WTC11 (cell line): Measurements from ENCODE around the gene PTPRS.

Experiments
- CREB1 ChIP-seq: sonication (generic); formaldehyde crosslinking; IDR thresholded peaks from 2 replicates; pipeline ENCODE4 v1.8.0; 2023; ENCODE audit warnings: mild to moderate bottlenecking, missing genetic modification reagents
- CREM ChIP-seq: sonication (generic); formaldehyde crosslinking; IDR thresholded peaks from 2 replicates; pipeline ENCODE4 v1.8.1; 2022; ENCODE audit warnings: mild to moderate bottlenecking, missing genetic modification reagents, moderate library complexity
- FOXP1 ChIP-seq: sonication (generic); formaldehyde crosslinking; IDR thresholded peaks from 2 replicates; pipeline ENCODE4 v1.8.0; 2022; ENCODE audit warnings: missing genetic modification reagents, mild to moderate bottlenecking, moderate library complexity, borderline replicate concordance
- TEAD4 ChIP-seq: sonication (generic); formaldehyde crosslinking; IDR thresholded peaks from 2 replicates; pipeline ENCODE4 v1.8.0; 2022; ENCODE audit warnings: mild to moderate bottlenecking, missing genetic modification reagents
- ZBTB21 ChIP-seq: sonication (generic); formaldehyde crosslinking; IDR thresholded peaks from 2 replicates; pipeline ENCODE4 v1.8.1; 2023; ENCODE audit warnings: mild to moderate bottlenecking, missing genetic modification reagents, borderline replicate concordance
- ZNF232 ChIP-seq: sonication (generic); formaldehyde crosslinking; IDR thresholded peaks from 2 replicates; pipeline ENCODE4 v1.8.0; 2022; ENCODE audit warnings: mild to moderate bottlenecking, missing genetic modification reagents
- TF ChIP-seq, protein P1 (sequence below): fragments of 200-600 bp; IDR thresholded peaks from 2 replicates; pipeline ENCODE4 v1.8.0; 2022; ENCODE audit warnings: antibody characterized with exemption
- TF ChIP-seq, protein P2 (sequence below): sonication (generic); formaldehyde crosslinking; IDR thresholded peaks from 2 replicates; pipeline ENCODE4 v1.8.1; 2022; ENCODE audit warnings: low read depth, missing genetic modification reagents, borderline replicate concordance
- TF ChIP-seq, protein P3 (sequence below): sonication (generic); formaldehyde crosslinking; IDR thresholded peaks from 2 replicates; pipeline ENCODE4 v1.8.1; 2023; ENCODE audit warnings: mild to moderate bottlenecking, moderate library complexity, missing genetic modification reagents
- TF ChIP-seq, protein P4 (sequence below): sonication (generic); formaldehyde crosslinking; conservative IDR thresholded peaks from 2 replicates; pipeline ENCODE4 v1.8.1; 2023; ENCODE audit warnings: mild to moderate bottlenecking, low read depth, missing genetic modification reagents, moderate library complexity
- TF ChIP-seq, protein P5 (sequence below): sonication (generic); formaldehyde crosslinking; IDR thresholded peaks from 2 replicates; pipeline ENCODE4 v1.8.0; 2022; ENCODE audit warnings: mild to moderate bottlenecking, missing genetic modification reagents

DNA sequence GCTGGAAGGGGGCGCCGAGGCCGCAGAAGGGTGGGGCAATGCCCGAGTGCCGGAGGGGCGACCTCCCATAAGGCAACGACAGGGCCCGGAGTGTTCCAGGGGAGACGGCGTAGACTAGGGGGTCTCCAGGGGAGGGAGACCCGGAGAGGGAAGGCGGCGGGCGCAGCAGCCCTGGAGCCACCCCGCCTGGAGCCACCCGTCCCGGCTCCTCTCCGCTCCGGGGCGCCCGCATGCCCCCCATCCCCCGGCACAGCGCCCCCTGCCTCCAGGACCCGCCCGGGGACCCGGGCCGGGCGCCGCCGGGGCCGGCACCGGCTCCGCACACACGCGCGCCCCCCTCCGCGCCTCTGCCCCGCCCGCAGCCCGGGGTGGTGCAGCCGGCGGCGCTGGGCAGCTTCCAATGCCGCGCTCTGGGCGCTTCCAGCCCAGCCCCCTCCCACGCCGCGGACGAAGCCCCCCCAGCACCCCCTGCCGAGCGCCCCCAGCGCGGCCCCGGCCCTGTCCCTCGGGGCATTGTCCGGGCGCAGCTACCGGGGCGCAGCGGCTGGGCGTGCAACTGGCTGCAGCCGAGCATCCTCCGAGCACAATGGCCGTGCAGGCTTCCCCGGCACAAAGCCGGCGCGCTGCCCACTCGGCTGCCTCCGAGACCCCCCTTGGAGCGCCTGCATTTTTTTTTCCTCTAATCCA is 519 bp downstream of the PTPRS start:
- TF ChIP-seq, protein P1, sequence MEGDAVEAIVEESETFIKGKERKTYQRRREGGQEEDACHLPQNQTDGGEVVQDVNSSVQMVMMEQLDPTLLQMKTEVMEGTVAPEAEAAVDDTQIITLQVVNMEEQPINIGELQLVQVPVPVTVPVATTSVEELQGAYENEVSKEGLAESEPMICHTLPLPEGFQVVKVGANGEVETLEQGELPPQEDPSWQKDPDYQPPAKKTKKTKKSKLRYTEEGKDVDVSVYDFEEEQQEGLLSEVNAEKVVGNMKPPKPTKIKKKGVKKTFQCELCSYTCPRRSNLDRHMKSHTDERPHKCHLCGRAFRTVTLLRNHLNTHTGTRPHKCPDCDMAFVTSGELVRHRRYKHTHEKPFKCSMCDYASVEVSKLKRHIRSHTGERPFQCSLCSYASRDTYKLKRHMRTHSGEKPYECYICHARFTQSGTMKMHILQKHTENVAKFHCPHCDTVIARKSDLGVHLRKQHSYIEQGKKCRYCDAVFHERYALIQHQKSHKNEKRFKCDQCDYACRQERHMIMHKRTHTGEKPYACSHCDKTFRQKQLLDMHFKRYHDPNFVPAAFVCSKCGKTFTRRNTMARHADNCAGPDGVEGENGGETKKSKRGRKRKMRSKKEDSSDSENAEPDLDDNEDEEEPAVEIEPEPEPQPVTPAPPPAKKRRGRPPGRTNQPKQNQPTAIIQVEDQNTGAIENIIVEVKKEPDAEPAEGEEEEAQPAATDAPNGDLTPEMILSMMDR = peak; percentile 28; the same call in 1 of the 2 replicates
- TF ChIP-seq, protein P2, sequence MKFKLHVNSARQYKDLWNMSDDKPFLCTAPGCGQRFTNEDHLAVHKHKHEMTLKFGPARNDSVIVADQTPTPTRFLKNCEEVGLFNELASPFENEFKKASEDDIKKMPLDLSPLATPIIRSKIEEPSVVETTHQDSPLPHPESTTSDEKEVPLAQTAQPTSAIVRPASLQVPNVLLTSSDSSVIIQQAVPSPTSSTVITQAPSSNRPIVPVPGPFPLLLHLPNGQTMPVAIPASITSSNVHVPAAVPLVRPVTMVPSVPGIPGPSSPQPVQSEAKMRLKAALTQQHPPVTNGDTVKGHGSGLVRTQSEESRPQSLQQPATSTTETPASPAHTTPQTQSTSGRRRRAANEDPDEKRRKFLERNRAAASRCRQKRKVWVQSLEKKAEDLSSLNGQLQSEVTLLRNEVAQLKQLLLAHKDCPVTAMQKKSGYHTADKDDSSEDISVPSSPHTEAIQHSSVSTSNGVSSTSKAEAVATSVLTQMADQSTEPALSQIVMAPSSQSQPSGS (CRISPR knock-in tag) = no peak
- TF ChIP-seq ZNF232 (no peak), TEAD4 (CRISPR knock-in tag) (no peak), CREM (CRISPR knock-in tag) (no peak), FOXP1 (CRISPR knock-in tag) (0 out of 2 replicates have a peak, but pooled peaks have one; percentile 13), ZBTB21 (CRISPR knock-in tag) (no peak), CREB1 (CRISPR knock-in tag) (no peak)
- TF ChIP-seq, protein P3, sequence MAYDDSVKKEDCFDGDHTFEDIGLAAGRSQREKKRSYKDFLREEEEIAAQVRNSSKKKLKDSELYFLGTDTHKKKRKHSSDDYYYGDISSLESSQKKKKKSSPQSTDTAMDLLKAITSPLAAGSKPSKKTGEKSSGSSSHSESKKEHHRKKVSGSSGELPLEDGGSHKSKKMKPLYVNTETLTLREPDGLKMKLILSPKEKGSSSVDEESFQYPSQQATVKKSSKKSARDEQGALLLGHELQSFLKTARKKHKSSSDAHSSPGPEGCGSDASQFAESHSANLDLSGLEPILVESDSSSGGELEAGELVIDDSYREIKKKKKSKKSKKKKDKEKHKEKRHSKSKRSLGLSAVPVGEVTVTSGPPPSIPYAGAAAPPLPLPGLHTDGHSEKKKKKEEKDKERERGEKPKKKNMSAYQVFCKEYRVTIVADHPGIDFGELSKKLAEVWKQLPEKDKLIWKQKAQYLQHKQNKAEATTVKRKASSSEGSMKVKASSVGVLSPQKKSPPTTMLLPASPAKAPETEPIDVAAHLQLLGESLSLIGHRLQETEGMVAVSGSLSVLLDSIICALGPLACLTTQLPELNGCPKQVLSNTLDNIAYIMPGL (CRISPR knock-in tag) = 0 out of 2 replicates have a peak, but pooled peaks have one; percentile 34
- TF ChIP-seq, protein P4, sequence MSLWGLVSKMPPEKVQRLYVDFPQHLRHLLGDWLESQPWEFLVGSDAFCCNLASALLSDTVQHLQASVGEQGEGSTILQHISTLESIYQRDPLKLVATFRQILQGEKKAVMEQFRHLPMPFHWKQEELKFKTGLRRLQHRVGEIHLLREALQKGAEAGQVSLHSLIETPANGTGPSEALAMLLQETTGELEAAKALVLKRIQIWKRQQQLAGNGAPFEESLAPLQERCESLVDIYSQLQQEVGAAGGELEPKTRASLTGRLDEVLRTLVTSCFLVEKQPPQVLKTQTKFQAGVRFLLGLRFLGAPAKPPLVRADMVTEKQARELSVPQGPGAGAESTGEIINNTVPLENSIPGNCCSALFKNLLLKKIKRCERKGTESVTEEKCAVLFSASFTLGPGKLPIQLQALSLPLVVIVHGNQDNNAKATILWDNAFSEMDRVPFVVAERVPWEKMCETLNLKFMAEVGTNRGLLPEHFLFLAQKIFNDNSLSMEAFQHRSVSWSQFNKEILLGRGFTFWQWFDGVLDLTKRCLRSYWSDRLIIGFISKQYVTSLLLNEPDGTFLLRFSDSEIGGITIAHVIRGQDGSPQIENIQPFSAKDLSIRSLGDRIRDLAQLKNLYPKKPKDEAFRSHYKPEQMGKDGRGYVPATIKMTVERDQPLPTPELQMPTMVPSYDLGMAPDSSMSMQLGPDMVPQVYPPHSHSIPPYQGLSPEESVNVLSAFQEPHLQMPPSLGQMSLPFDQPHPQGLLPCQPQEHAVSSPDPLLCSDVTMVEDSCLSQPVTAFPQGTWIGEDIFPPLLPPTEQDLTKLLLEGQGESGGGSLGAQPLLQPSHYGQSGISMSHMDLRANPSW (CRISPR knock-in tag) = no peak
- TF ChIP-seq, protein P5, sequence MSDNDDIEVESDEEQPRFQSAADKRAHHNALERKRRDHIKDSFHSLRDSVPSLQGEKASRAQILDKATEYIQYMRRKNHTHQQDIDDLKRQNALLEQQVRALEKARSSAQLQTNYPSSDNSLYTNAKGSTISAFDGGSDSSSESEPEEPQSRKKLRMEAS (CRISPR knock-in tag) = no peak
